HEK293T (cell line): ENCODE results near the gene BEST4.

Experiments used
- ARNT ChIP-seq: fragments of 450-650 bp; IDR thresholded peaks from 2 replicates; pipeline ENCODE4 v1.6.1; 2017; ENCODE audit warnings: mild to moderate bottlenecking
- BHLHE40 ChIP-seq: fragments of 450-650 bp; IDR thresholded peaks from 2 replicates; pipeline ENCODE4 v1.6.1; 2016; ENCODE audit warnings: mild to moderate bottlenecking, moderate library complexity, borderline replicate concordance
- CTBP1 ChIP-seq: fragments of 450-650 bp; IDR thresholded peaks from 2 replicates; pipeline ENCODE4 v1.6.1; 2016; ENCODE audit warnings: borderline replicate concordance
- ELF4 ChIP-seq: fragments of 450-650 bp; IDR thresholded peaks from 2 replicates; pipeline ENCODE4 v1.6.1; 2017; ENCODE audit warnings: antibody characterized with exemption
- FOXA1 ChIP-seq: fragments of 450-650 bp; IDR thresholded peaks from 2 replicates; pipeline ENCODE4 v1.6.1; 2016; ENCODE audit warnings: mild to moderate bottlenecking
- FOXK2 ChIP-seq: fragments of 450-650 bp; IDR thresholded peaks from 2 replicates; pipeline ENCODE4 v1.6.1; 2016; ENCODE audit warnings: mild to moderate bottlenecking
- FOXM1 ChIP-seq: fragments of 450-650 bp; IDR thresholded peaks from 2 replicates; pipeline ENCODE4 v1.6.1; 2017; ENCODE audit warnings: mild to moderate bottlenecking, borderline replicate concordance
- HDGF ChIP-seq: fragments of 450-650 bp; IDR thresholded peaks from 2 replicates; pipeline ENCODE4 v1.6.1; 2017; ENCODE audit warnings: antibody characterized with exemption, borderline replicate concordance
- L3MBTL2 ChIP-seq: fragments of 450-650 bp; conservative IDR thresholded peaks from 2 replicates; pipeline ENCODE4 v1.6.1; 2016; ENCODE audit warnings: mild to moderate bottlenecking
- NFRKB ChIP-seq: fragments of 450-650 bp; IDR thresholded peaks from 2 replicates; pipeline ENCODE4 v1.6.1; 2016; ENCODE audit warnings: mild to moderate bottlenecking, moderate library complexity
- SP1 ChIP-seq: fragments of 450-650 bp; IDR thresholded peaks from 2 replicates; pipeline ENCODE4 v1.6.1; 2017
- SUZ12 ChIP-seq: fragments of 450-650 bp; IDR thresholded peaks from 2 replicates; pipeline ENCODE4 v1.6.1; 2016; ENCODE audit warnings: mild to moderate bottlenecking
- TARDBP ChIP-seq: fragments of 450-650 bp; IDR thresholded peaks from 2 replicates; pipeline ENCODE4 v1.6.1; 2016
- TF ChIP-seq, protein P1 (sequence below): fragments of 450-650 bp; IDR thresholded peaks from 2 replicates; pipeline ENCODE4 v1.6.1; 2016

DNA sequence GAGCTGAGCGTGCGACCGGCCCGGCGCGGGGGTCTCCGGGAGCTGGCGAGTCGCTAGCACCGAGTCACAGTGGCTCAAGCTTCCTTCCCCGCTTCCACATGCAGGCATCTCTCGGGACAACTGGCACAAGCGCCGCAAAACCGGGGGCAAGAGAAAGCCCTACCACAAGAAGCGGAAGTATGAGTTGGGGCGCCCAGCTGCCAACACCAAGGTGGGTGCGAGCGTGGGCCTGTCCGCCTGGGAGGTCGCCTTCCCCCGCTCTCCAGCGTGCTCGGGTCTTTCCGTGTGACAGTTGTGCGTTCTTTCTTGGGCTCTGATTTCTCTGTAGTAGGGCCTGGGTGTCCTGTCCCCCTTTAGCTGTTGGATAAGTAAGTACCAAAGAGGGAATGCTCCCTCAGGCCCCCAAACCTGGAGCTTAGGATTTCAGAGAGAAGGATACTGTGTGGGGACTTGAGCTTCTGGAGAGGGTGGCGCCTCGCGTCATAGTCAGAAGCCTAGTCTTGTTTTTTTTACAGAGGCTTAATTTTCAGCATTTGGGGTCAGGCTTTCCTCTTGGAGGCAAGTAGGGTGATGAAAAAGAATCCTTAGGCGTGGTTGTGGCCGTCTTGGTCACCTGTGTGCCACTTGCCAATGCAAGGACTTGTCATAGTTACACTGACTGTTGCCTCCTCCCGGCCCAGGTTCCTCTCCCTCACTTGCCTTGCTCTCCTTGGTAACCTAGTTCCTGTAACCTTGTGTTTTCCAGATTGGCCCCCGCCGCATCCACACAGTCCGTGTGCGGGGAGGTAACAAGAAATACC lies 11.8 kb downstream of the BEST4 start:
- TF ChIP-seq SP1 (no peak), HDGF (no peak), FOXA1 (no peak), ELF4 (no peak), BHLHE40 (no peak), SUZ12 (no peak), NFRKB (no peak), FOXM1 (no peak), CTBP1 (no peak), FOXK2 (no peak), ARNT (no peak), L3MBTL2 (no peak), TARDBP (no peak)
- TF ChIP-seq, protein P1, sequence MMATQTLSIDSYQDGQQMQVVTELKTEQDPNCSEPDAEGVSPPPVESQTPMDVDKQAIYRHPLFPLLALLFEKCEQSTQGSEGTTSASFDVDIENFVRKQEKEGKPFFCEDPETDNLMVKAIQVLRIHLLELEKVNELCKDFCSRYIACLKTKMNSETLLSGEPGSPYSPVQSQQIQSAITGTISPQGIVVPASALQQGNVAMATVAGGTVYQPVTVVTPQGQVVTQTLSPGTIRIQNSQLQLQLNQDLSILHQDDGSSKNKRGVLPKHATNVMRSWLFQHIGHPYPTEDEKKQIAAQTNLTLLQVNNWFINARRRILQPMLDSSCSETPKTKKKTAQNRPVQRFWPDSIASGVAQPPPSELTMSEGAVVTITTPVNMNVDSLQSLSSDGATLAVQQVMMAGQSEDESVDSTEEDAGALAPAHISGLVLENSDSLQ = no peak
